GM13976 (cell line): Measurements from ENCODE around the gene RXFP1.

ENCODE experiments used
- DNase-seq: peaks from one replicate; pipeline ENCODE4 v3.0.0; 2012; ENCODE audit warnings: low spot score
- in situ Hi-C: fragments of 300-500 bp; cut with MboI; formaldehyde crosslinking; loops from one replicate; pipeline ENCODE4 v1.12.0; 2022; ENCODE audit warnings: low sequenced_read_pairs, mixed read lengths, inconsistent platforms; ENCODE audit not compliant: unreplicated experiment
- TF ChIP-seq, protein P1 (sequence below): IDR thresholded peaks from 2 replicates; pipeline ENCODE4 v1.5.1; 2012; ENCODE audit warnings: borderline replicate concordance, mild to moderate bottlenecking; ENCODE audit not compliant: insufficient read depth; ENCODE audit errors: extremely low read depth, missing control alignments, control extremely low read depth

RXFP1 gene

DNA sequence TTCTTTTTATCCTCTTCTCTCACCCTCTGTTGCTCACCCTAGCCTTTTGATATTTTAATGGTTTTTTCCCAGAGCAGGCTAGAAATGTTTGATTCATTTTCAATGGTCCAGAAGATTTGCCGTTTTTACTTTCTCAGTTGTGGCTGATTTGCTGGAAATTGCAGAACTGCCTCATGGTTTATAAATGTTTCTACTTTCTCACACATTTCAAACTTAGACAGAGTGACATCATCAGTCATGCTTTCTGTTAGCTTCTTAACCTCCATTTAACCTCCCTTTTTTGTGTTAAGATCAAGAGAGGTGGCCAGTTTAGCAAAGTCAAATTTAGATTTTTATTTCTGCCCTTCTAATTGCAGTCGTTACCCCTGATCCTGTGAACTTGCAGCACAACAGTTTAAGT is 8.7 kb downstream of the RXFP1 start:
- in situ Hi-C loops, result no loop called here
- DNase-seq, result no peak
- TF ChIP-seq, protein P1, sequence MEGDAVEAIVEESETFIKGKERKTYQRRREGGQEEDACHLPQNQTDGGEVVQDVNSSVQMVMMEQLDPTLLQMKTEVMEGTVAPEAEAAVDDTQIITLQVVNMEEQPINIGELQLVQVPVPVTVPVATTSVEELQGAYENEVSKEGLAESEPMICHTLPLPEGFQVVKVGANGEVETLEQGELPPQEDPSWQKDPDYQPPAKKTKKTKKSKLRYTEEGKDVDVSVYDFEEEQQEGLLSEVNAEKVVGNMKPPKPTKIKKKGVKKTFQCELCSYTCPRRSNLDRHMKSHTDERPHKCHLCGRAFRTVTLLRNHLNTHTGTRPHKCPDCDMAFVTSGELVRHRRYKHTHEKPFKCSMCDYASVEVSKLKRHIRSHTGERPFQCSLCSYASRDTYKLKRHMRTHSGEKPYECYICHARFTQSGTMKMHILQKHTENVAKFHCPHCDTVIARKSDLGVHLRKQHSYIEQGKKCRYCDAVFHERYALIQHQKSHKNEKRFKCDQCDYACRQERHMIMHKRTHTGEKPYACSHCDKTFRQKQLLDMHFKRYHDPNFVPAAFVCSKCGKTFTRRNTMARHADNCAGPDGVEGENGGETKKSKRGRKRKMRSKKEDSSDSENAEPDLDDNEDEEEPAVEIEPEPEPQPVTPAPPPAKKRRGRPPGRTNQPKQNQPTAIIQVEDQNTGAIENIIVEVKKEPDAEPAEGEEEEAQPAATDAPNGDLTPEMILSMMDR, result no peak

GRCh38 chr4:158530898-158531297 is 9.2 kb downstream of the RXFP1 start:
- in situ Hi-C loops, result no loop called here
- TF ChIP-seq, protein P1, result no peak
- DNase-seq, result no peak

DNA sequence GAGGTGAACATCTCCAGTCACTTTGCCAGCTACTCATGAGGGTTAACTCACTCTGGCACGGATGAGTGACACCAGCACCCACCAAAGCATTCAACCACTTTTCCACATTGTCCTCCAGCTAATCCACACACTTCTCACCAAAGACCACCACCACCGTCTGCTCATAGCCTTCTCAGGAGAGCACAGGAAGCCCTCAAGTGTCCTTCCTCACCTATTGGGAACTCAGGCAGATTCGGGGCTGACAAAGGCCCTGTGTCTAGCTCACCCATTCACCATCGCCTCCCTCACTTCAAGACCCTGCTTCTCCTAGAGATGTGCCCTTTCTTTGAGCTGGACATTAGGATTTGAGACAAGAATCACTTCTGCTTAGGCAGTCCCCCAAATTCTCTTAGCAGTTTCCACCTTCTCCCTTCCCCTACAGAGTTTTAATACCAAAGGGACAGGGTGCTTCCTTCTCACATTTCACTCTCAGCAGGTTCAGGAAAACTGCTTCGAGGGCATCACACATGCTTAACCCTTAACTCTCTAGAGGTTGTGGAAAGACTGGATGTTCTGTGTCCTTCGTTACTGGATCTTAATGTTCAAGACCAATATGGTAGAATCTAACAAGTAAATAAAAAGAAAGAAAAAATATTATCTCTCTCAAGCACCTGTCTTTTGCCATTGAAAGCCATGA is 11.0 kb downstream of the RXFP1 start:
- in situ Hi-C loops, result no loop called here
- TF ChIP-seq, protein P1, result no peak
- no peak for DNase-seq

DNA sequence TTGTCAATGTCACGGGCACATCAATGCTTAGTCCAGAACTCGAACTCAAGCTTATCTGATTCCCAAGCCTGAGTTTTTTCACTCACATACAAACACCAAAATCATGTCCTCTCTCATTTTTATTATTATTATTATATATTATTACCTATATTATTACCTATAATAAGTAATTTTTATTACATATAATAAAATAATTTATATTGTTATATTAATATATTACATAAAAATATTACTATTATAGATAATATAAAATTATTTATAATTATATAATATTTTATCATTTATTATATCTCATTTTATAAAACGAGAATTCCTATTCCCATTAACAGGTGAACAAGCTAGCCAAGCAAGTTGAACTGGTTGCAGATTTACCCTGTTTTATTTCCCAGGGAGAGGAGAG is 13.0 kb downstream of the RXFP1 start:
- in situ Hi-C loops, result no loop called here
- TF ChIP-seq, protein P1, result no peak
- DNase-seq, result no peak

GRCh38 chr4:158535130-158535614 is 13.5 kb downstream of the RXFP1 start:
- TF ChIP-seq, protein P1, result no peak
- no peak for DNase-seq
- in situ Hi-C loops, result no loop called here

DNA sequence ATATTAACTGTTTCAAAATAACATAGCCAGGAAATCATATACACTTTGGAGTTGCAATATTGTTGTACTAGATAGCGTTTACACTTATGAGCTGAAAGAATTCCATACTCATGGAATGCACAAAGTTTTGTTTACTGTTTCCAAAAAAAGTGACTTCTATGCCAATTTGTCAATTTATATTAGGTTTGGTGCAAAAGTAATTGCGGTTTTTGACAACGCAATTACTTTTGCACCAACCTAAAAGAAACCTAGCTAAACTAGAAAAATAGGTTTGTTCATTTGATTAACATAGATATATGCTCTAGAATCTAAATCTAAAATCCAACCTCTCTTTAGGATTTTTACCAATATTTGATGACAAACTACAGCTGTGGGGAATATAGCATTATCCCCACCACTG is 15.2 kb downstream of the RXFP1 start:
- TF ChIP-seq, protein P1, result no peak
- no peak for DNase-seq
- in situ Hi-C loops, result no loop called here
